MM.1S (cell line): ENCODE measurements around the gene FKBP7.

Experiments used
- EZH2 ChIP-seq: fragments of 300-600 bp; sonication (generic); optimal IDR thresholded peaks from 2 replicates; pipeline ENCODE3; 2017; ENCODE audit warnings: low read depth, mild to moderate bottlenecking, antibody characterized with exemption, low read length, mixed read lengths
- EZH2phosphoT487 ChIP-seq: fragments of 300-600 bp; sonication (generic); IDR thresholded peaks from 2 replicates; pipeline ENCODE4 v1.6.1; 2018; ENCODE audit warnings: antibody characterized with exemption, low read length
- TF ChIP-seq, protein P1 (sequence below): fragments of 300-600 bp; sonication (generic); IDR thresholded peaks from 2 replicates; pipeline ENCODE4 v1.5.1; 2016; ENCODE audit warnings: antibody characterized with exemption, low read length, mixed read lengths

DNA sequence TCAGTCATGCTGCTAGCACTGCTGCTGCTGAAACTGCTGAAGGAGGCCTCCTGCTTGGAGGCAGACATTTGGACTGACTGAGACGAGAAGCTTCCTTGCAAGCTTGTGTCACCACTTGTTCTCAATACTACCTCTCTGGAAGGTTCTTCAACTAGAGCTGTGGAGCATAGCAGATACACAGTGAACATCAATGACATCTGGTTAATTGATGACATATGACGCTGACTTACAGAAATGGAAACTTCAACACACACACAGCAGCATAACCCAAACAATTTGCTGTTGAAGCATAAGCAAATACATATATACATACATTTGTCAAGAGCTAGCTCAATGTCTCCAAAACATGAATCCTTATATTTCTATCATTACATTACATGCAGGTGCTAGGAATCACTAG lies 49.2 kb upstream of the FKBP7 start:
- TF ChIP-seq EZH2phosphoT487 (no peak), EZH2 (no peak)
- TF ChIP-seq, protein P1, sequence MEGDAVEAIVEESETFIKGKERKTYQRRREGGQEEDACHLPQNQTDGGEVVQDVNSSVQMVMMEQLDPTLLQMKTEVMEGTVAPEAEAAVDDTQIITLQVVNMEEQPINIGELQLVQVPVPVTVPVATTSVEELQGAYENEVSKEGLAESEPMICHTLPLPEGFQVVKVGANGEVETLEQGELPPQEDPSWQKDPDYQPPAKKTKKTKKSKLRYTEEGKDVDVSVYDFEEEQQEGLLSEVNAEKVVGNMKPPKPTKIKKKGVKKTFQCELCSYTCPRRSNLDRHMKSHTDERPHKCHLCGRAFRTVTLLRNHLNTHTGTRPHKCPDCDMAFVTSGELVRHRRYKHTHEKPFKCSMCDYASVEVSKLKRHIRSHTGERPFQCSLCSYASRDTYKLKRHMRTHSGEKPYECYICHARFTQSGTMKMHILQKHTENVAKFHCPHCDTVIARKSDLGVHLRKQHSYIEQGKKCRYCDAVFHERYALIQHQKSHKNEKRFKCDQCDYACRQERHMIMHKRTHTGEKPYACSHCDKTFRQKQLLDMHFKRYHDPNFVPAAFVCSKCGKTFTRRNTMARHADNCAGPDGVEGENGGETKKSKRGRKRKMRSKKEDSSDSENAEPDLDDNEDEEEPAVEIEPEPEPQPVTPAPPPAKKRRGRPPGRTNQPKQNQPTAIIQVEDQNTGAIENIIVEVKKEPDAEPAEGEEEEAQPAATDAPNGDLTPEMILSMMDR: no peak
